B cell (primary cell): ENCODE results near the gene WDR75. TPM values are rescaled to one million over a fixed set of nuclear protein-coding genes. Genes with fewer than 3 reads are reported as not detected.

Source experiments
- ATAC-seq: fragments of 200-7000 bp; cut with Tn5 transposase; one replicate; pipeline ENCODE4 v1.10.0; 2021; ENCODE audit warnings: low read depth, mild to moderate bottlenecking, moderate number of reproducible peaks, moderate library complexity
- CTCF ChIA-PET: fragments of 350-600 bp; sonication (Branson Sonifier 250); formaldehyde crosslinking; loops from one replicate; lab custom pipeline; 2021; ENCODE audit warnings: antibody characterized with exemption, inconsistent platforms; lab: Charles Lee
- POLR2A ChIA-PET: fragments of 350-600 bp; sonication (Branson Sonifier 250); formaldehyde crosslinking; loops from one replicate; lab custom pipeline; 2021; ENCODE audit warnings: antibody characterized with exemption; lab: Charles Lee
- DNase-seq: peaks from one replicate; pipeline ENCODE4 v3.0.0; 2013
- H2AFZ ChIP-seq: 2 replicates; pipeline ENCODE4 v1.6.1; 2012; ENCODE audit warnings: mild to moderate bottlenecking, low read depth, low read length; ENCODE audit not compliant: insufficient read depth, poor library complexity, severe bottlenecking
- H3K27ac ChIP-seq, 2 donors: 1 replicate in 1 of 2; 2 replicates in 1 of 2; pipeline ENCODE4 v1.5.1; 2012 to 2013; ENCODE audit warnings: low read length in 2 of 2, mild to moderate bottlenecking in 2 of 2, moderate library complexity in 1 of 2
- H3K27me3 ChIP-seq, 4 experiments: fragments of 200-600 bp in 1 of 4; sonication (generic) in 1 of 4; replicated peaks in 1 of 4; 1 replicate in 2 of 4; 2 replicates in 2 of 4; pipeline versions ENCODE4 v1.6.1 to v1.7.0; 2013 to 2016; ENCODE audit warnings: low read length in 3 of 4, mild to moderate bottlenecking in 2 of 4, mixed read lengths in 1 of 4, moderate library complexity in 1 of 4; ENCODE audit not compliant: insufficient read depth in 4 of 4, control insufficient read depth in 3 of 4; ENCODE audit errors: control extremely low read depth in 1 of 4
- H3K36me3 ChIP-seq, 2 experiments: replicated peaks in 1 of 2; 1 replicate in 1 of 2; 2 replicates in 1 of 2; pipeline versions ENCODE4 v1.6.1 to v1.7.1; 2013; ENCODE audit warnings: low read length in 1 of 2; ENCODE audit not compliant: insufficient read depth in 2 of 2, control insufficient read depth in 1 of 2; ENCODE audit errors: control extremely low read depth in 1 of 2, extremely low read depth in 1 of 2
- H3K4me1 ChIP-seq, 2 donors: fragments of 200-600 bp in 1 of 2; sonication (generic) in 1 of 2; 1 replicate in 1 of 2; 2 replicates in 1 of 2; pipeline versions ENCODE4 v1.5.1 to v1.6.1; 2013 to 2017; ENCODE audit warnings: low read length in 2 of 2; ENCODE audit not compliant: control insufficient read depth in 2 of 2, insufficient read depth in 2 of 2
- H3K4me2 ChIP-seq: replicated peaks from 2 replicates; pipeline ENCODE3; 2012; ENCODE audit warnings: mild to moderate bottlenecking, low read depth, low read length; ENCODE audit not compliant: poor library complexity, severe bottlenecking
- H3K4me3 ChIP-seq, 5 experiments: fragments of 200-600 bp in 1 of 5; sonication (generic) in 1 of 5; 1 replicate in 3 of 5; 2 replicates in 2 of 5; pipeline versions ENCODE4 v1.5.1 to v1.7.0; 2011 to 2016; ENCODE audit warnings: low read length in 4 of 5, mild to moderate bottlenecking in 4 of 5, low read depth in 2 of 5, control low read depth in 1 of 5, moderate library complexity in 1 of 5; ENCODE audit not compliant: insufficient read depth in 1 of 5; ENCODE audit errors: control extremely low read depth in 1 of 5, extremely low read depth in 1 of 5
- H3K79me2 ChIP-seq: fragments of 200-600 bp; sonication (generic); one replicate; pipeline ENCODE4 v1.6.0; 2016; ENCODE audit warnings: low read length; ENCODE audit not compliant: control insufficient read depth, insufficient read depth
- H3K9ac ChIP-seq: fragments of 200-600 bp; sonication (generic); 2 replicates; pipeline ENCODE4 v1.6.1; 2017; ENCODE audit warnings: mild to moderate bottlenecking, low read length, moderate library complexity
- H3K9me3 ChIP-seq, 3 donors: one replicate each; pipeline versions ENCODE4 v1.6.1 to v1.7.1; 2013; ENCODE audit warnings: low read length in 2 of 3; ENCODE audit not compliant: control insufficient read depth in 2 of 3, insufficient read depth in 1 of 3; ENCODE audit errors: control extremely low read depth in 1 of 3
- H4K20me1 ChIP-seq: 2 replicates; pipeline ENCODE4 v1.6.0; 2012; ENCODE audit warnings: mild to moderate bottlenecking, low read length; ENCODE audit not compliant: insufficient read depth, control insufficient read depth, poor library complexity, severe bottlenecking
- H3K27ac Mint-ChIP-seq: one replicate; pipeline ENCODE4 v1.8.0; 2021; ENCODE audit warnings: mixed read lengths
- H3K27me3 Mint-ChIP-seq: one replicate; pipeline ENCODE4 v1.8.0; 2021; ENCODE audit warnings: mixed read lengths
- H3K4me1 Mint-ChIP-seq: one replicate; pipeline ENCODE4 v1.8.0; 2021; ENCODE audit warnings: mixed read lengths
- H3K4me3 Mint-ChIP-seq: one replicate; pipeline ENCODE4 v1.8.0; 2021; ENCODE audit warnings: mixed read lengths
- H3K9me3 Mint-ChIP-seq: one replicate; pipeline ENCODE4 v1.8.0; 2022; ENCODE audit warnings: mixed read lengths; ENCODE audit not compliant: insufficient read depth
- CTCF ChIP-seq: fragments of 200-600 bp; IDR thresholded peaks from one replicate; pipeline ENCODE4 v1.8.0; 2022; ENCODE audit warnings: antibody characterized with exemption, mild to moderate bottlenecking
- EZH2 ChIP-seq: IDR thresholded peaks from 2 replicates; pipeline ENCODE4 v1.6.1; 2012; ENCODE audit warnings: borderline replicate concordance, low read depth, mild to moderate bottlenecking, moderate library complexity, low read length; ENCODE audit not compliant: insufficient read depth, poor library complexity, severe bottlenecking
- WGBS: methylation state at CpG from one replicate; pipeline ENCODE4 v1.1.5; 2013; ENCODE audit warnings: missing lambda C conversion rate; ENCODE audit not compliant: insufficient coverage; 5-methylcytosine and 5-hydroxymethylcytosine counted together
- intact Hi-C: fragments of 100-400 bp; cut with micrococcal nuclease; formaldehyde crosslinking; loops from one replicate; pipeline ENCODE4 v1.10.0; 2022
- polyA plus RNA-seq: library from polyadenylated mRNA; depleted of rRNA; stranded (reverse); fragments of >200 nt; gene quantifications from 2 replicates; pipeline ENCODE4 v1.2.3, GENCODE V29; 2012
- total RNA-seq, 2 donors: library from RNA; stranded (reverse); fragments of 120-200 nt in 1 of 2; gene quantifications; 1 replicate in 1 of 2; 2 replicates in 1 of 2; pipeline versions ENCODE4 v1.2.3 to v1.2.4, GENCODE V29; 2013 to 2022

Gene WDR75
- total and polyA plus RNA-seq, 2 donors (not counting 1 experiment from before 2014, with no cell fraction given): 17.6 to 51.2 TPM

- Histone ChIP-seq H3K36me3 (no peaks in the 10 kb centered on the region), H3K4me2 (no peak overlapping the region), H3K9ac (no peak overlapping the region), H4K20me1 (no peaks in the 10 kb centered on the region), H3K27me3 (no peaks in the 10 kb centered on the region), H3K4me3 (no peak overlapping the region), H3K4me1 (no peaks in the 10 kb centered on the region), H3K79me2 (no peaks in the 10 kb centered on the region), H3K9me3 (no peaks in the 10 kb centered on the region), H3K27ac (no peak overlapping the region), H2AFZ (no peak overlapping the region)
- ATAC-seq (no peak), DNase-seq (no peak)
- Mint-ChIP-seq H3K9me3 (no peaks in the 10 kb centered on the region), H3K27ac (no peak overlapping the region), H3K27me3 (no peaks in the 10 kb centered on the region), H3K4me1 (no peaks in the 10 kb centered on the region), H3K4me3 (no peak overlapping the region)
- CTCF ChIA-PET: interaction anchor here (0.5 to 2.0 kb wide), 4 partner anchors 8 to 318 kb away, joined by 3 to 18 read pairs (median 5); no protein-coding TSS in a partner anchor
- POLR2A ChIA-PET: no interaction called here
- intact Hi-C loops: loop anchor here (1.0 to 5.0 kb wide), 3 partner anchors 318 to 1910 kb away; no protein-coding TSS in a partner anchor
- no CpG with 5 or more reads among the region's 5 CpGs for WGBS
- no peak for TF ChIP-seq CTCF
- no peak for TF ChIP-seq EZH2
Observed at GRCh38 chr2:189411860-189412259, 29.4 kb upstream of the WDR75 start.

GRCh38 chr2:189412330-189412953 lies 28.8 kb upstream of the WDR75 start:
- H4K20me1 ChIP-seq: no peaks in the 10 kb centered on the region
- no peaks in the 10 kb centered on the region for H3K4me1 ChIP-seq
- no peak overlapping the region for H2AFZ ChIP-seq
- DNase-seq (peak; percentile 40), ATAC-seq (peak; percentile 28)
- CTCF ChIA-PET: interaction anchor here (1.6 to 2.0 kb wide), 3 partner anchors 9 to 319 kb away, joined by 3 to 18 read pairs (median 7); no protein-coding TSS in a partner anchor
- WGBS: 51% methylated on average over 3 of the region's 4 CpGs
- no peak overlapping the region for H3K4me2 ChIP-seq
- Mint-ChIP-seq H3K4me1 (no peaks in the 10 kb centered on the region), H3K27me3 (no peaks in the 10 kb centered on the region), H3K9me3 (no peaks in the 10 kb centered on the region), H3K27ac (no peak overlapping the region), H3K4me3 (no peak overlapping the region)
- H3K9ac ChIP-seq: no peak overlapping the region
- no peaks in the 10 kb centered on the region for H3K36me3 ChIP-seq
- POLR2A ChIA-PET: no interaction called here
- H3K9me3 ChIP-seq: no peaks in the 10 kb centered on the region
- TF ChIP-seq CTCF (peak; percentile 76), EZH2 (no peak)
- H3K4me3 ChIP-seq: no peak overlapping the region
- no peak overlapping the region for H3K27ac ChIP-seq
- no peaks in the 10 kb centered on the region for H3K27me3 ChIP-seq
- no peaks in the 10 kb centered on the region for H3K79me2 ChIP-seq
- intact Hi-C loops: loop anchor here (1.0 to 5.0 kb wide), 3 partner anchors 318 to 1910 kb away; no protein-coding TSS in a partner anchor
